WTC11 (cell line): ENCODE measurements around the gene CAPZB. TPM values are rescaled to one million over a fixed set of nuclear protein-coding genes. Genes with fewer than 3 reads are reported as not detected.

Source experiments
- ATAC-seq: fragments of 200-7000 bp; cut with Tn5 transposase; 2 replicates; pipeline ENCODE4 v1.10.0; 2021; ENCODE audit warnings: mild to moderate bottlenecking, moderate library complexity
- CTCF ChIA-PET: fragments of 300-600 bp; sonication (Branson Sonifier 250); formaldehyde crosslinking; loops from one replicate; lab custom pipeline; 2021; ENCODE audit warnings: antibody characterized with exemption; lab: Charles Lee
- POLR2A ChIA-PET: fragments of 350-600 bp; sonication (Branson Sonifier 250); formaldehyde crosslinking; loops from one replicate; lab custom pipeline; 2021; ENCODE audit warnings: antibody characterized with exemption; lab: Charles Lee
- DNase-seq: peaks from one replicate; pipeline ENCODE4 v3.0.0; 2021; ENCODE audit warnings: low spot score
- H3K27ac Mint-ChIP-seq: 2 replicates; pipeline ENCODE4 v1.8.0; 2021; ENCODE audit warnings: mixed read lengths
- H3K27me3 Mint-ChIP-seq: 2 replicates; pipeline ENCODE4 v1.8.0; 2021; ENCODE audit warnings: low read depth, mild to moderate bottlenecking, moderate library complexity, mixed read lengths
- H3K36me3 Mint-ChIP-seq: 2 replicates; pipeline ENCODE4 v1.8.0; 2021; ENCODE audit warnings: mixed read lengths
- H3K4me1 Mint-ChIP-seq: 2 replicates; pipeline ENCODE4 v1.8.0; 2022; ENCODE audit warnings: mixed read lengths
- H3K4me3 Mint-ChIP-seq: 2 replicates; pipeline ENCODE4 v1.8.0; 2021; ENCODE audit warnings: mild to moderate bottlenecking, moderate library complexity, mixed read lengths
- H3K9me3 Mint-ChIP-seq: 2 replicates; pipeline ENCODE4 v1.8.0; 2021; ENCODE audit warnings: mixed read lengths
- ATF1 ChIP-seq: sonication (generic); formaldehyde crosslinking; IDR thresholded peaks from 2 replicates; pipeline ENCODE4 v1.8.1; 2023; ENCODE audit warnings: mild to moderate bottlenecking, moderate library complexity, missing genetic modification reagents
- ESRRA ChIP-seq: sonication (generic); formaldehyde crosslinking; IDR thresholded peaks from 2 replicates; pipeline ENCODE4 v1.8.1; 2022; ENCODE audit warnings: mild to moderate bottlenecking, missing genetic modification reagents, borderline replicate concordance
- GABPB1 ChIP-seq: sonication (generic); formaldehyde crosslinking; IDR thresholded peaks from 2 replicates; pipeline ENCODE4 v1.8.1; 2023; ENCODE audit warnings: mild to moderate bottlenecking, missing genetic modification reagents
- KAT7 ChIP-seq: sonication (generic); formaldehyde crosslinking; IDR thresholded peaks from 2 replicates; pipeline ENCODE4 v1.8.1; 2023; ENCODE audit warnings: missing genetic modification reagents, mild to moderate bottlenecking, borderline replicate concordance
- NFYB ChIP-seq: sonication (generic); formaldehyde crosslinking; conservative IDR thresholded peaks from 2 replicates; pipeline ENCODE4 v1.8.0; 2022; ENCODE audit warnings: low read depth, missing genetic modification reagents
- NR2C2 ChIP-seq: sonication (generic); formaldehyde crosslinking; IDR thresholded peaks from 2 replicates; pipeline ENCODE4 v1.8.0; 2022; ENCODE audit warnings: mild to moderate bottlenecking, missing genetic modification reagents
- NR3C1 ChIP-seq: sonication (generic); formaldehyde crosslinking; conservative IDR thresholded peaks from 2 replicates; pipeline ENCODE4 v1.8.1; 2023; ENCODE audit warnings: low read depth, mild to moderate bottlenecking, missing genetic modification reagents
- RELA ChIP-seq: sonication (generic); formaldehyde crosslinking; IDR thresholded peaks from 2 replicates; pipeline ENCODE4 v1.8.1; 2022; ENCODE audit warnings: missing genetic modification reagents, mild to moderate bottlenecking, borderline replicate concordance
- SP1 ChIP-seq: sonication (generic); formaldehyde crosslinking; conservative IDR thresholded peaks from 2 replicates; pipeline ENCODE4 v1.8.1; 2022; ENCODE audit warnings: missing genetic modification reagents
- TEAD1 ChIP-seq: sonication (generic); formaldehyde crosslinking; IDR thresholded peaks from 2 replicates; pipeline ENCODE4 v1.8.0; 2022; ENCODE audit warnings: mild to moderate bottlenecking, missing genetic modification reagents
- ZNF121 ChIP-seq: sonication (generic); formaldehyde crosslinking; IDR thresholded peaks from 2 replicates; pipeline ENCODE4 v1.8.0; 2023; ENCODE audit warnings: missing genetic modification reagents
- ZNF232 ChIP-seq: sonication (generic); formaldehyde crosslinking; IDR thresholded peaks from 2 replicates; pipeline ENCODE4 v1.8.0; 2022; ENCODE audit warnings: mild to moderate bottlenecking, missing genetic modification reagents
- total RNA-seq: library from RNA; stranded (reverse); gene quantifications from 3 replicates; pipeline ENCODE4 v1.2.3, GENCODE V29; 2021
- TF ChIP-seq, protein P1 (sequence below): fragments of 250-450 bp; sonication (Bioruptor Pico); IDR thresholded peaks from 2 replicates; pipeline ENCODE4 v1.9.0; 2021; ENCODE audit warnings: mild to moderate bottlenecking
- TF ChIP-seq, protein P2 (sequence below): sonication (generic); formaldehyde crosslinking; IDR thresholded peaks from 2 replicates; pipeline ENCODE4 v1.8.0; 2022; ENCODE audit warnings: mild to moderate bottlenecking, missing genetic modification reagents
- TF ChIP-seq, protein P3 (sequence below): fragments of 250-450 bp; sonication (Bioruptor Pico); IDR thresholded peaks from 2 replicates; pipeline ENCODE4 v1.9.0; 2021; ENCODE audit warnings: mild to moderate bottlenecking, borderline replicate concordance
- TF ChIP-seq, protein P4 (sequence below): sonication (generic); formaldehyde crosslinking; IDR thresholded peaks from 2 replicates; pipeline ENCODE4 v1.8.0; 2022; ENCODE audit warnings: mild to moderate bottlenecking, missing genetic modification reagents

The CAPZB gene
- total RNA-seq, 1 experiment from 2014 or later, result 348 TPM

DNA sequence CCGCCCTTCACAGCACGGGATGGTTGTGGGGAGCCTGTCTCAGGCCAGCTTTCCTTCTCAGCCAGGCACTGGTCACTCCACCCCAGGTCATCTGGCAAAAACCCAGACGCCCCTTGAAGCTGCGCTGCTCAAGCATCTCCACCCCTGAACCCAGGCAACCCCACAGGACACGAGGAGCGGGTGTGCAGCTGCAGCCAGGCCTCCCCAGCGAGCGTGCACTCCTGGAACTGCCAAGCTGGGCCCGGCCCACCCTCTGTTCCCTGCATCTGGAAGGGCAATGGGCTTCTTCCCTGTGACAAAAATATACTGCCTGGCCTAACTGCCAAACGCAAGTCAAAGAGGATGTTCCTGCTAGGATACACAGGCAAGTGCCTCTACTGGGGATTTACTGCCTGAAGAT is 133.5 kb downstream of the CAPZB start (continued):
- TF ChIP-seq, protein P1, sequence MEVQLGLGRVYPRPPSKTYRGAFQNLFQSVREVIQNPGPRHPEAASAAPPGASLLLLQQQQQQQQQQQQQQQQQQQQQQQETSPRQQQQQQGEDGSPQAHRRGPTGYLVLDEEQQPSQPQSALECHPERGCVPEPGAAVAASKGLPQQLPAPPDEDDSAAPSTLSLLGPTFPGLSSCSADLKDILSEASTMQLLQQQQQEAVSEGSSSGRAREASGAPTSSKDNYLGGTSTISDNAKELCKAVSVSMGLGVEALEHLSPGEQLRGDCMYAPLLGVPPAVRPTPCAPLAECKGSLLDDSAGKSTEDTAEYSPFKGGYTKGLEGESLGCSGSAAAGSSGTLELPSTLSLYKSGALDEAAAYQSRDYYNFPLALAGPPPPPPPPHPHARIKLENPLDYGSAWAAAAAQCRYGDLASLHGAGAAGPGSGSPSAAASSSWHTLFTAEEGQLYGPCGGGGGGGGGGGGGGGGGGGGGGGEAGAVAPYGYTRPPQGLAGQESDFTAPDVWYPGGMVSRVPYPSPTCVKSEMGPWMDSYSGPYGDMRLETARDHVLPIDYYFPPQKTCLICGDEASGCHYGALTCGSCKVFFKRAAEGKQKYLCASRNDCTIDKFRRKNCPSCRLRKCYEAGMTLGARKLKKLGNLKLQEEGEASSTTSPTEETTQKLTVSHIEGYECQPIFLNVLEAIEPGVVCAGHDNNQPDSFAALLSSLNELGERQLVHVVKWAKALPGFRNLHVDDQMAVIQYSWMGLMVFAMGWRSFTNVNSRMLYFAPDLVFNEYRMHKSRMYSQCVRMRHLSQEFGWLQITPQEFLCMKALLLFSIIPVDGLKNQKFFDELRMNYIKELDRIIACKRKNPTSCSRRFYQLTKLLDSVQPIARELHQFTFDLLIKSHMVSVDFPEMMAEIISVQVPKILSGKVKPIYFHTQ, result no peak
- TF ChIP-seq RELA (no peak), KAT7 (CRISPR knock-in tag) (no peak)

DNA sequence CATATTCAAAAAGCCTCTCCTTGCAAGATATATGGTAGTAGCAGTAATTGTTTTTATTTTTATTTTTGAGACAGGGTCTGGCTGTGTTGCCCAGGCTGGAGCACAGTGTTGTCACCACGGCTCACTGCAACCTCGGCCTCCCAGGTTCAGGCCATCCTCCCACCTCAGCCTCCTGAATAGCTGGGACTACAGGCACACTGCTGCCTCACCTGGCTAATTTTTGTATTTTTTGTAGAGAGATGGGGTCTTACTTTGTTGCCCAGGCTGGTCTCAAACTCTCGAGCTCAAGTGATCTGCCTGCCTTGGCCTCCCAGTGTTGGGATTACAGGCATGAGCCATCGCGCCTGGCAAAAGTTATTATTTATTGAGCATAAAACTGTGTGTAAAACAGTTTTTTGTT is 134.8 kb downstream of the CAPZB start:
- peaks cover 28% of the 10 kb centered on the region for H3K4me1 Mint-ChIP-seq
- no peak overlapping the region for H3K4me3 Mint-ChIP-seq
- H3K27ac Mint-ChIP-seq, result no peak overlapping the region
- POLR2A ChIA-PET, result no interaction called here
- H3K27me3 Mint-ChIP-seq, result no peaks in the 10 kb centered on the region
- peaks cover 33% of the 10 kb centered on the region for H3K36me3 Mint-ChIP-seq
- no peaks in the 10 kb centered on the region for H3K9me3 Mint-ChIP-seq
- TF ChIP-seq, protein P2, sequence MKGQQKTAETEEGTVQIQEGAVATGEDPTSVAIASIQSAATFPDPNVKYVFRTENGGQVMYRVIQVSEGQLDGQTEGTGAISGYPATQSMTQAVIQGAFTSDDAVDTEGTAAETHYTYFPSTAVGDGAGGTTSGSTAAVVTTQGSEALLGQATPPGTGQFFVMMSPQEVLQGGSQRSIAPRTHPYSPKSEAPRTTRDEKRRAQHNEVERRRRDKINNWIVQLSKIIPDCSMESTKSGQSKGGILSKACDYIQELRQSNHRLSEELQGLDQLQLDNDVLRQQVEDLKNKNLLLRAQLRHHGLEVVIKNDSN (CRISPR knock-in tag), result no peak
- TF ChIP-seq ZNF121 (CRISPR knock-in tag), result peak; percentile 76; the same call in 1 of the 2 replicates
- DNase-seq, result no peak
- ATAC-seq, result no peak
- CTCF ChIA-PET, result no interaction called here

DNA sequence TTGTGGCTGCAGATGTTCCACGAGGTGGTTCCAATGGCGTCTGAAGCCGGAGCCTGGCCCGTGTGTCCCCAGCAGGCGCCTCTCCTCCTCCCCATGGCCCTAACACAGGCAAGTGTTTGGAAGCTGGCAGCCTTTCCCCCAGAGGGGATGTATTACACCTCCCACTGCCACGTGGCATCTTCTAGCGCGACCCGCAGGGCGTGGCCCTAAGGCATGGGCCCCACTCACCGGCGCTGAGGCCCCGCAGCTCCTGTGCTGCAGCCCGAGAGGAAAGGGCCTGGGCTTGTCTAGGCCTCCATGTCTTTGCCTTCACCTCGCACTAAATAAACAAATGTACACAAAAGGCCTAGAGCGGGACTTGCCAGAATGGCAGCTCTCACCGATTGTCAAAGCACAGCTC is 135.3 kb downstream of the CAPZB start:
- Mint-ChIP-seq H3K4me1 (peaks cover 24% of the 10 kb centered on the region), H3K36me3 (peaks cover 28% of the 10 kb centered on the region), H3K4me3 (no peak overlapping the region), H3K27ac (peak overlapping the region; percentile 42; the same call in 1 of the 2 replicates), H3K27me3 (no peaks in the 10 kb centered on the region), H3K9me3 (no peaks in the 10 kb centered on the region)
- ChIA-PET CTCF (no interaction called here), POLR2A (no interaction called here)
- ATAC-seq (no peak), DNase-seq (no peak)
- TF ChIP-seq ESRRA (CRISPR knock-in tag) (no peak), SP1 (no peak), GABPB1 (CRISPR knock-in tag) (no peak), TEAD1 (CRISPR knock-in tag) (no peak), NR3C1 (CRISPR knock-in tag) (no peak), ATF1 (CRISPR knock-in tag) (no peak), NFYB (CRISPR knock-in tag) (no peak), NR2C2 (CRISPR knock-in tag) (no peak), ZNF232 (CRISPR knock-in tag) (no peak)
- TF ChIP-seq, protein P3, sequence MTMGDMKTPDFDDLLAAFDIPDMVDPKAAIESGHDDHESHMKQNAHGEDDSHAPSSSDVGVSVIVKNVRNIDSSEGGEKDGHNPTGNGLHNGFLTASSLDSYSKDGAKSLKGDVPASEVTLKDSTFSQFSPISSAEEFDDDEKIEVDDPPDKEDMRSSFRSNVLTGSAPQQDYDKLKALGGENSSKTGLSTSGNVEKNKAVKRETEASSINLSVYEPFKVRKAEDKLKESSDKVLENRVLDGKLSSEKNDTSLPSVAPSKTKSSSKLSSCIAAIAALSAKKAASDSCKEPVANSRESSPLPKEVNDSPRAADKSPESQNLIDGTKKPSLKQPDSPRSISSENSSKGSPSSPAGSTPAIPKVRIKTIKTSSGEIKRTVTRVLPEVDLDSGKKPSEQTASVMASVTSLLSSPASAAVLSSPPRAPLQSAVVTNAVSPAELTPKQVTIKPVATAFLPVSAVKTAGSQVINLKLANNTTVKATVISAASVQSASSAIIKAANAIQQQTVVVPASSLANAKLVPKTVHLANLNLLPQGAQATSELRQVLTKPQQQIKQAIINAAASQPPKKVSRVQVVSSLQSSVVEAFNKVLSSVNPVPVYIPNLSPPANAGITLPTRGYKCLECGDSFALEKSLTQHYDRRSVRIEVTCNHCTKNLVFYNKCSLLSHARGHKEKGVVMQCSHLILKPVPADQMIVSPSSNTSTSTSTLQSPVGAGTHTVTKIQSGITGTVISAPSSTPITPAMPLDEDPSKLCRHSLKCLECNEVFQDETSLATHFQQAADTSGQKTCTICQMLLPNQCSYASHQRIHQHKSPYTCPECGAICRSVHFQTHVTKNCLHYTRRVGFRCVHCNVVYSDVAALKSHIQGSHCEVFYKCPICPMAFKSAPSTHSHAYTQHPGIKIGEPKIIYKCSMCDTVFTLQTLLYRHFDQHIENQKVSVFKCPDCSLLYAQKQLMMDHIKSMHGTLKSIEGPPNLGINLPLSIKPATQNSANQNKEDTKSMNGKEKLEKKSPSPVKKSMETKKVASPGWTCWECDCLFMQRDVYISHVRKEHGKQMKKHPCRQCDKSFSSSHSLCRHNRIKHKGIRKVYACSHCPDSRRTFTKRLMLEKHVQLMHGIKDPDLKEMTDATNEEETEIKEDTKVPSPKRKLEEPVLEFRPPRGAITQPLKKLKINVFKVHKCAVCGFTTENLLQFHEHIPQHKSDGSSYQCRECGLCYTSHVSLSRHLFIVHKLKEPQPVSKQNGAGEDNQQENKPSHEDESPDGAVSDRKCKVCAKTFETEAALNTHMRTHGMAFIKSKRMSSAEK (CRISPR knock-in tag), result no peak
- TF ChIP-seq, protein P4, sequence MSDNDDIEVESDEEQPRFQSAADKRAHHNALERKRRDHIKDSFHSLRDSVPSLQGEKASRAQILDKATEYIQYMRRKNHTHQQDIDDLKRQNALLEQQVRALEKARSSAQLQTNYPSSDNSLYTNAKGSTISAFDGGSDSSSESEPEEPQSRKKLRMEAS (CRISPR knock-in tag), result no peak
